Keratinocyte (primary cell): ENCODE results near the gene CUL1. TPM values are rescaled to one million over a fixed set of nuclear protein-coding genes. Genes with fewer than 3 reads are reported as not detected.

ENCODE experiments used
- DNase-seq: peaks from one replicate; pipeline ENCODE4 v3.0.0-alpha.2; 2011; ENCODE audit warnings: low read depth, missing footprints, low spot score
- FAIRE-seq: peaks from 2 replicates; lab custom pipeline; 2011; peaks lifted over from hg19 to GRCh38; lab: Jason Lieb, UNC
- H2AFZ ChIP-seq: 2 replicates; pipeline ENCODE4 v1.6.0; 2012; ENCODE audit warnings: low read length, control low read depth, inconsistent platforms; ENCODE audit not compliant: control insufficient read depth
- H3K27ac ChIP-seq: 2 replicates; pipeline ENCODE4 v1.5.1; 2011; ENCODE audit warnings: low read length; ENCODE audit not compliant: control insufficient read depth, insufficient read depth
- H3K27me3 ChIP-seq: 3 replicates; pipeline ENCODE4 v1.6.0; 2011; ENCODE audit warnings: low read length; ENCODE audit not compliant: control insufficient read depth, insufficient read depth; ENCODE audit errors: extremely low read depth
- H3K36me3 ChIP-seq, 2 experiments: 2 replicates in 1 of 2; 3 replicates in 1 of 2; pipeline ENCODE4 v1.5.1; 2011; ENCODE audit warnings: low read length in 2 of 2, mild to moderate bottlenecking in 1 of 2; ENCODE audit not compliant: control insufficient read depth in 2 of 2, insufficient read depth in 2 of 2; ENCODE audit errors: extremely low read depth in 1 of 2
- H3K4me1 ChIP-seq: 3 replicates; pipeline ENCODE4 v1.5.1; 2011; ENCODE audit warnings: low read length; ENCODE audit not compliant: control insufficient read depth, insufficient read depth; ENCODE audit errors: extremely low read depth
- H3K4me2 ChIP-seq: 3 replicates; pipeline ENCODE4 v1.6.0; 2011; ENCODE audit warnings: low read depth, low read length; ENCODE audit not compliant: control insufficient read depth, insufficient read depth; ENCODE audit errors: extremely low read depth
- H3K4me3 ChIP-seq, 3 experiments: fragments of 200-600 bp in 1 of 3; sonication (generic) in 1 of 3; 2 replicates in 2 of 3; 3 replicates in 1 of 3; pipeline ENCODE4 v1.5.1; 2011 to 2016; ENCODE audit warnings: low read length in 3 of 3, mild to moderate bottlenecking in 3 of 3, control low read depth in 2 of 3, inconsistent platforms in 1 of 3, low read depth in 1 of 3, mixed read lengths in 1 of 3, mixed run types in 1 of 3, moderate library complexity in 1 of 3; ENCODE audit not compliant: control insufficient read depth in 2 of 3, insufficient read depth in 2 of 3; ENCODE audit errors: extremely low read depth in 1 of 3
- H3K79me2 ChIP-seq: 2 replicates; pipeline ENCODE4 v1.6.0; 2012; ENCODE audit warnings: low read length; ENCODE audit not compliant: control insufficient read depth, insufficient read depth
- H3K9ac ChIP-seq: 3 replicates; pipeline ENCODE4 v1.6.0; 2011; ENCODE audit warnings: low read length; ENCODE audit not compliant: control insufficient read depth, insufficient read depth; ENCODE audit errors: extremely low read depth
- H3K9me1 ChIP-seq: 3 replicates; pipeline ENCODE4 v1.6.0; 2011; ENCODE audit warnings: low read length; ENCODE audit not compliant: control insufficient read depth, insufficient read depth; ENCODE audit errors: extremely low read depth
- H3K9me3 ChIP-seq: 2 replicates; pipeline ENCODE4 v1.5.1; 2012; ENCODE audit warnings: low read depth, low read length; ENCODE audit not compliant: control insufficient read depth
- H4K20me1 ChIP-seq: 3 replicates; pipeline ENCODE4 v1.6.0; 2011; ENCODE audit warnings: low read length; ENCODE audit not compliant: control insufficient read depth, insufficient read depth; ENCODE audit errors: extremely low read depth
- EZH2 ChIP-seq: IDR thresholded peaks from one replicate; pipeline ENCODE4 v1.6.1; 2012; ENCODE audit warnings: inconsistent platforms, mild to moderate bottlenecking, low read length, moderate library complexity
- dilution Hi-C: fragments of 300-500 bp; cut with MboI; formaldehyde crosslinking; loops from one replicate; pipeline ENCODE4 v1.7.0; 2020; ENCODE audit warnings: low sequenced_read_pairs; ENCODE audit not compliant: extremely low pct_ligation_motif_present
- polyA plus RNA-seq, 5 experiments: library from polyadenylated mRNA; depleted of rRNA in 3 of 5; stranded (reverse) in 3 of 5; stranded (forward) in 1 of 5; unstranded in 1 of 5; fragments of >200 nt; gene quantifications; 1 replicate in 1 of 5; 2 replicates in 3 of 5; 3 replicates in 1 of 5; pipeline versions ENCODE4 v1.2.1 to v1.2.3, GENCODE V29; 2011 to 2012; ENCODE audit warnings: missing spikeins in 2 of 5, low read depth in 1 of 5, low replicate concordance in 1 of 5
- TF ChIP-seq, protein P1 (sequence below), 3 experiments: IDR thresholded peaks in 1 of 3; conservative IDR thresholded peaks in 1 of 3; optimal IDR thresholded peaks in 1 of 3; 2 replicates in 2 of 3; 3 replicates in 1 of 3; pipeline versions ENCODE3 to v1.5.1; 2011; ENCODE audit warnings: low read length in 3 of 3, mild to moderate bottlenecking in 3 of 3, moderate library complexity in 2 of 3, control low read depth in 1 of 3, inconsistent platforms in 1 of 3; ENCODE audit not compliant: insufficient read depth in 2 of 3; ENCODE audit errors: extremely low read depth in 1 of 3

CUL1 gene
- polyA plus RNA-seq, 1 donor (not counting 4 experiments of a cell fraction or from before 2014, with no cell fraction given), result 55.4 TPM

DNA sequence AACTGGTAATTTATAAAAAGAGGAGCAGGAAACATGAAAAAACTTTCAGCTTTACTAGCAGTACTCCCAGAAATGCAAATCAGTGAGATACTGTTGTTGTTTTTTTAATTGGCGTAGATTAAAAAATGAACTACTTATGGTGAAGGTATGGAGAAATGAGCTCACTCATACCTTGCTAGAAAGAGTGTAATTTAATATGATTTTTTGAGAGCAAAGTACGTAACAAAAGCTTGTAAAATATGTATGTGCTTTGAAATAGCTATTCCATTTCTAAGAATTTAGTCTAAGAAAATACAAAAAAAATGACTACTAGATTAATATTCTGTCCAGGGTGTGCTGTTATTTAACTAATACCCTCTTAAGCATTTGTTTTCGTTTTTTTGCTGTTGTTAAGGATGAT is 5.5 kb downstream of the CUL1 start:
- FAIRE-seq, result no peak
- Histone ChIP-seq H3K9ac (no peak overlapping the region), H3K27ac (no peak overlapping the region), H3K4me2 (no peak overlapping the region), H3K9me1 (peaks cover 6% of the 10 kb centered on the region), H4K20me1 (peaks cover 23% of the 10 kb centered on the region), H3K4me1 (peaks cover 26% of the 10 kb centered on the region), H2AFZ (no peak overlapping the region), H3K9me3 (no peaks in the 10 kb centered on the region), H3K36me3 (no peaks in the 10 kb centered on the region), H3K4me3 (no peak overlapping the region), H3K27me3 (no peaks in the 10 kb centered on the region), H3K79me2 (peaks cover 100% of the 10 kb centered on the region)
- TF ChIP-seq, protein P1, sequence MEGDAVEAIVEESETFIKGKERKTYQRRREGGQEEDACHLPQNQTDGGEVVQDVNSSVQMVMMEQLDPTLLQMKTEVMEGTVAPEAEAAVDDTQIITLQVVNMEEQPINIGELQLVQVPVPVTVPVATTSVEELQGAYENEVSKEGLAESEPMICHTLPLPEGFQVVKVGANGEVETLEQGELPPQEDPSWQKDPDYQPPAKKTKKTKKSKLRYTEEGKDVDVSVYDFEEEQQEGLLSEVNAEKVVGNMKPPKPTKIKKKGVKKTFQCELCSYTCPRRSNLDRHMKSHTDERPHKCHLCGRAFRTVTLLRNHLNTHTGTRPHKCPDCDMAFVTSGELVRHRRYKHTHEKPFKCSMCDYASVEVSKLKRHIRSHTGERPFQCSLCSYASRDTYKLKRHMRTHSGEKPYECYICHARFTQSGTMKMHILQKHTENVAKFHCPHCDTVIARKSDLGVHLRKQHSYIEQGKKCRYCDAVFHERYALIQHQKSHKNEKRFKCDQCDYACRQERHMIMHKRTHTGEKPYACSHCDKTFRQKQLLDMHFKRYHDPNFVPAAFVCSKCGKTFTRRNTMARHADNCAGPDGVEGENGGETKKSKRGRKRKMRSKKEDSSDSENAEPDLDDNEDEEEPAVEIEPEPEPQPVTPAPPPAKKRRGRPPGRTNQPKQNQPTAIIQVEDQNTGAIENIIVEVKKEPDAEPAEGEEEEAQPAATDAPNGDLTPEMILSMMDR (optimal IDR thresholded peaks at IDR 0.05 in 1 of 3, IDR thresholded peaks at IDR 0.05 in 1 of 3, conservative IDR thresholded peaks at IDR 0.05 in 1 of 3; ENCODE audit: extremely low read depth in 1 of 3, insufficient read depth in 2 of 3, low read length in 3 of 3), result no peak
- TF ChIP-seq EZH2, result no peak
- no peak for DNase-seq
- dilution Hi-C loops, result no loop called here

GRCh38 chr7:148704970-148705369 is 6.3 kb downstream of the CUL1 start:
- Histone ChIP-seq H3K4me2 (no peak overlapping the region), H3K9ac (no peak overlapping the region), H3K27me3 (no peaks in the 10 kb centered on the region), H3K9me3 (no peaks in the 10 kb centered on the region), H3K9me1 (peaks cover 6% of the 10 kb centered on the region), H2AFZ (no peak overlapping the region), H3K4me1 (peaks cover 26% of the 10 kb centered on the region), H4K20me1 (peaks cover 23% of the 10 kb centered on the region), H3K79me2 (peaks cover 100% of the 10 kb centered on the region), H3K36me3 (no peaks in the 10 kb centered on the region), H3K27ac (no peak overlapping the region), H3K4me3 (no peak overlapping the region)
- dilution Hi-C loops, result no loop called here
- DNase-seq (no peak), FAIRE-seq (no peak)
- TF ChIP-seq EZH2, result no peak
- TF ChIP-seq, protein P1 (optimal IDR thresholded peaks at IDR 0.05 in 1 of 3, IDR thresholded peaks at IDR 0.05 in 1 of 3, conservative IDR thresholded peaks at IDR 0.05 in 1 of 3; ENCODE audit: extremely low read depth in 1 of 3, insufficient read depth in 2 of 3, low read length in 3 of 3), result no peak
